PC-9 (cell line): Measurements from ENCODE around the gene COTL1. TPM values are rescaled to one million over a fixed set of nuclear protein-coding genes. Genes with fewer than 3 reads are reported as not detected.
"Not testable (repeated sequence)": the region's sequence is repeated elsewhere in the genome, so short reads cannot be mapped to it uniquely, and the experiment has no call there.

Experiments
- BruUV-seq: library from RNA; stranded (reverse); fragments of 400-500 nt; replicated peaks from 2 replicates; lab custom pipeline; 2021; lab: Mats Ljungman, UMichigan
- CTCF ChIA-PET: fragments of 300-600 bp; sonication (Branson Sonifier 250); formaldehyde crosslinking; loops from one replicate; lab custom pipeline; 2022; ENCODE audit warnings: antibody characterized with exemption; lab: Charles Lee
- POLR2A ChIA-PET: fragments of 300-600 bp; sonication (Branson Sonifier 250); formaldehyde crosslinking; loops from one replicate; lab custom pipeline; 2022; ENCODE audit warnings: antibody characterized with exemption; ENCODE audit not compliant: unreplicated experiment; lab: Charles Lee
- DNase-seq, 2 experiments: peaks; one replicate each; pipeline versions ENCODE4 v3.0.0 to v3.0.0-alpha.2; 2015 to 2022; ENCODE audit warnings: mixed read lengths in 1 of 2
- H2AFZ ChIP-seq: fragments of 200-600 bp; sonication (generic); 2 replicates; pipeline ENCODE4 v1.8.1; 2017; ENCODE audit warnings: antibody characterized with exemption
- H3F3A ChIP-seq: fragments of 200-600 bp; sonication (generic); 2 replicates; pipeline ENCODE4 v1.8.1; 2017; ENCODE audit warnings: antibody characterized with exemption, mild to moderate bottlenecking, low read depth; ENCODE audit not compliant: insufficient read depth
- H3K27ac ChIP-seq: fragments of 200-600 bp; sonication (generic); 2 replicates; pipeline ENCODE4 v1.6.1; 2016; ENCODE audit warnings: mixed run types
- H3K27me3 ChIP-seq: fragments of 200-600 bp; sonication (generic); 2 replicates; pipeline ENCODE4 v1.6.1; 2016; ENCODE audit warnings: low read depth, mixed run types; ENCODE audit not compliant: insufficient read depth
- H3K36me3 ChIP-seq: fragments of 200-600 bp; sonication (generic); 2 replicates; pipeline ENCODE4 v1.6.1; 2016; ENCODE audit warnings: low read depth, mixed run types
- H3K4me1 ChIP-seq: fragments of 200-600 bp; sonication (generic); replicated peaks from 2 replicates; pipeline ENCODE4 v1.6.1; 2016; ENCODE audit warnings: mixed run types; ENCODE audit not compliant: insufficient read depth
- H3K4me2 ChIP-seq: fragments of 200-600 bp; sonication (generic); 2 replicates; pipeline ENCODE4 v1.6.1; 2017; ENCODE audit warnings: mixed run types
- H3K4me3 ChIP-seq: fragments of 200-600 bp; sonication (generic); 2 replicates; pipeline ENCODE4 v1.6.1; 2016; ENCODE audit warnings: mixed run types
- H3K79me2 ChIP-seq: fragments of 200-600 bp; sonication (generic); 2 replicates; pipeline ENCODE4 v1.6.1; 2017; ENCODE audit warnings: low read depth, mixed run types
- H3K9me2 ChIP-seq: fragments of 200-600 bp; sonication (generic); 2 replicates; pipeline ENCODE4 v1.8.1; 2017; ENCODE audit warnings: mild to moderate bottlenecking; ENCODE audit not compliant: insufficient read depth
- H3K9me3 ChIP-seq: fragments of 200-600 bp; sonication (generic); 2 replicates; pipeline ENCODE4 v1.8.1; 2016; ENCODE audit warnings: low read depth; ENCODE audit not compliant: insufficient read depth
- H4K20me1 ChIP-seq: fragments of 200-600 bp; sonication (generic); 2 replicates; pipeline ENCODE4 v1.8.1; 2017; ENCODE audit not compliant: insufficient read depth
- EZH2 ChIP-seq: fragments of 200-600 bp; sonication (generic); IDR thresholded peaks from 2 replicates; pipeline ENCODE4 v1.8.0; 2017; ENCODE audit warnings: antibody characterized with exemption, low read depth
- intact Hi-C: fragments of 100-400 bp; cut with micrococcal nuclease; formaldehyde crosslinking; loops from one replicate; pipeline ENCODE4 v1.10.0; 2022; ENCODE audit not compliant: unreplicated experiment
- total RNA-seq: library from RNA; stranded (reverse); gene quantifications from 2 replicates; pipeline ENCODE4 v1.2.3, GENCODE V29; 2021
- TF ChIP-seq, protein P1 (sequence below): fragments of 200-600 bp; sonication (generic); conservative IDR thresholded peaks from 2 replicates; pipeline ENCODE4 v1.6.1; 2017; ENCODE audit warnings: mixed run types, antibody characterized with exemption, mild to moderate bottlenecking, moderate library complexity

The COTL1 gene
- total RNA-seq, 1 experiment from 2014 or later, result 512 TPM

DNA sequence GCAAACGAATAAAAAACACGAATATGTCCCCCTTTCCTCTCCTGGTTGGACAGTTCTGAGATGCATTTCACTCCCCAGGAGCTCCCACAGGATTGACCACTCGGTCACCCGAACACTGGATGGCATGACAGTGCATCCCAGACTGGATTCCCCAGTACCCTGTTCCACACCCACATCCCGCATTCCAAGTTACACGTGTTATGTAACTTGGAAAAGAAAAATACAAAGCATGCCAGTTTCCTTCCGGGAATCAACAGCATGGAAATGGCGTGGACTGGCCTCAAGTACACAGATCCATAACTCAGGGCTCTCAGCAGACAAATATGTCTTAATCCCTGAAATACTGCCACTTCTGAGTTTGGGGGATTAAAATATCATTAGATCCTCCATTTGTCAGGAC lies 17.8 kb upstream of the COTL1 start:
- no peak for DNase-seq
- Histone ChIP-seq H3K4me3 (no peak overlapping the region), H2AFZ (no peak overlapping the region), H3K9me2 (no peaks in the 10 kb centered on the region), H3K79me2 (no peaks in the 10 kb centered on the region), H3K4me1 (no peaks in the 10 kb centered on the region), H3K4me2 (no peak overlapping the region), H3K9me3 (no peaks in the 10 kb centered on the region), H3F3A (no peaks in the 10 kb centered on the region), H3K36me3 (no peaks in the 10 kb centered on the region), H3K27ac (no peak overlapping the region), H4K20me1 (no peaks in the 10 kb centered on the region), H3K27me3 (no peaks in the 10 kb centered on the region)
- intact Hi-C loops, result no loop called here
- CTCF ChIA-PET, result no interaction called here
- no TSS peak for BruUV-seq
- POLR2A ChIA-PET, result no interaction called here
- TF ChIP-seq, protein P1, sequence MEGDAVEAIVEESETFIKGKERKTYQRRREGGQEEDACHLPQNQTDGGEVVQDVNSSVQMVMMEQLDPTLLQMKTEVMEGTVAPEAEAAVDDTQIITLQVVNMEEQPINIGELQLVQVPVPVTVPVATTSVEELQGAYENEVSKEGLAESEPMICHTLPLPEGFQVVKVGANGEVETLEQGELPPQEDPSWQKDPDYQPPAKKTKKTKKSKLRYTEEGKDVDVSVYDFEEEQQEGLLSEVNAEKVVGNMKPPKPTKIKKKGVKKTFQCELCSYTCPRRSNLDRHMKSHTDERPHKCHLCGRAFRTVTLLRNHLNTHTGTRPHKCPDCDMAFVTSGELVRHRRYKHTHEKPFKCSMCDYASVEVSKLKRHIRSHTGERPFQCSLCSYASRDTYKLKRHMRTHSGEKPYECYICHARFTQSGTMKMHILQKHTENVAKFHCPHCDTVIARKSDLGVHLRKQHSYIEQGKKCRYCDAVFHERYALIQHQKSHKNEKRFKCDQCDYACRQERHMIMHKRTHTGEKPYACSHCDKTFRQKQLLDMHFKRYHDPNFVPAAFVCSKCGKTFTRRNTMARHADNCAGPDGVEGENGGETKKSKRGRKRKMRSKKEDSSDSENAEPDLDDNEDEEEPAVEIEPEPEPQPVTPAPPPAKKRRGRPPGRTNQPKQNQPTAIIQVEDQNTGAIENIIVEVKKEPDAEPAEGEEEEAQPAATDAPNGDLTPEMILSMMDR, result no peak
- no peak for TF ChIP-seq EZH2

DNA sequence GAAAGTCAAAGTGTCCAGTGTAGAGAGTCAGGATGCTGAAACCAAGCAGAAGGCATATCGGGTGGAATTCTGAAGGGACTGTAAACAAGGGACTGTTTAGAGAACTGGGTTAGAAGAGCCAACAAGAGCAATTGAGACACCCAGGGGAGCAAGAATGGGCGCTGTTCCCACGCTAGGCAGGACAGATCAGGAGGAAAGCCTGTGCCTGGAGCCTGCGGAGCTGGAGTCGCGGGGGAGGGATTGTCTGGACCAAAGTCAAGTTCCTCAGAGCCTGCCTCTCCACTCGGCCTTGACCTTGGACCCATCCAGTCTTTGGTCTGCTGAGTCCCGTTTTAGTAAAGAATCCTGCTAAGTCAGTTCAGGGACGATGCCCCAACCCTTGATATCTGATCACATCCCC lies 15.7 kb upstream of the COTL1 start:
- no peaks in the 10 kb centered on the region for H4K20me1 ChIP-seq
- intact Hi-C loops, result no loop called here
- no peak overlapping the region for H3K4me2 ChIP-seq
- no peaks in the 10 kb centered on the region for H3K4me1 ChIP-seq
- no peak overlapping the region for H3K4me3 ChIP-seq
- ChIA-PET POLR2A (no interaction called here), CTCF (no interaction called here)
- H3K27me3 ChIP-seq, result no peaks in the 10 kb centered on the region
- H3F3A ChIP-seq, result no peaks in the 10 kb centered on the region
- no TSS peak for BruUV-seq
- no peaks in the 10 kb centered on the region for H3K9me2 ChIP-seq
- no peak for DNase-seq
- H2AFZ ChIP-seq, result no peak overlapping the region
- TF ChIP-seq EZH2, result no peak
- TF ChIP-seq, protein P1, result no peak
- H3K9me3 ChIP-seq, result no peaks in the 10 kb centered on the region
- H3K79me2 ChIP-seq, result no peaks in the 10 kb centered on the region
- no peaks in the 10 kb centered on the region for H3K36me3 ChIP-seq
- no peak overlapping the region for H3K27ac ChIP-seq

DNA sequence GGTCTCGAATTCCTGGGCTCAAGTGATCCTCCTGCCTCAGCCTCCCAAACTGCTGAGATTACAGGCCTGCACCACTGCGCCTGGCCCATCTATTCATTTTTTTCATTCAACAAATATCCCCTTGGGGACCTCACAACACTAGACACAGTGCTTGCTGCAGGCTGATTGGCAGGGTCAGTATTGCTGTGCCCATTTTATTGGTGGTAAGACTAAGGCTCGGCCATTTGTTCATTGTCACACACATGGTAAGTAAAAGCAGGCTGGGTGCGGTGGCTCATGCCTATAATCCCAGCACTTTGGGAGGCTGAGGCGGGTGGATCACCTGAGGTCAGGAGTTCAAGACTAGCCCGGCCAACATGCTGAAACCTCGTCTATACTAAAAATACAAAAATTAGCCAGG lies 15.0 kb upstream of the COTL1 start:
- H3K4me2 ChIP-seq, POLR2A ChIA-PET, intact Hi-C loops, CTCF ChIA-PET, H4K20me1 ChIP-seq, H2AFZ ChIP-seq, H3K36me3 ChIP-seq, DNase-seq, H3K4me3 ChIP-seq, H3K4me1 ChIP-seq, H3F3A ChIP-seq, H3K27me3 ChIP-seq, H3K79me2 ChIP-seq, BruUV-seq, H3K9me2 ChIP-seq, H3K27ac ChIP-seq, H3K9me3 ChIP-seq: not testable (repeated sequence)

DNA sequence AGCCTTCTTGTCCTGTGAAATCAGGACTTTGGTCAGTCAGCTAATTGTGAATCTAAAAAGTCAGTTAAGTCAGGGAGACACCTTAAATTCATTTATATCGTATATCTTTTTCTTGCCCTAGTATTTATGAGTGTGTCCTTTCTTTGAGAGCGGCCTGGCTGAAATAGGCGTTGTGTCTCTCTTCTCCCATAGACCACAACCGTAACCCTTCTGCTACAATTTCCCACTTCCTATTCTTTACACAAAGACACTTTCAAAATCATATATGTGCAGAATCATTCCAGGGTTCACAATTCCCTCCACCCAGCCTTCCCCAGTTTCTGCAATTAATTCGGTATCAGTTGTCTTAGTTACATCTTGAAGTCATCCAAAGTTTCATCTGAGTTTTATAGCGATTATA lies 14.0 kb upstream of the COTL1 start:
- Histone ChIP-seq H3K27me3 (no peaks in the 10 kb centered on the region), H3K79me2 (no peaks in the 10 kb centered on the region), H3K9me3 (no peaks in the 10 kb centered on the region), H3F3A (no peaks in the 10 kb centered on the region), H4K20me1 (no peaks in the 10 kb centered on the region), H3K27ac (no peak overlapping the region), H3K36me3 (no peaks in the 10 kb centered on the region), H3K4me3 (no peak overlapping the region), H3K4me1 (no peaks in the 10 kb centered on the region), H2AFZ (no peak overlapping the region), H3K4me2 (no peak overlapping the region), H3K9me2 (no peaks in the 10 kb centered on the region)
- intact Hi-C loops, result no loop called here
- DNase-seq, result no peak
- TF ChIP-seq, protein P1, result no peak
- TF ChIP-seq EZH2, result no peak
- ChIA-PET CTCF (no interaction called here), POLR2A (no interaction called here)
- BruUV-seq, result no TSS peak
